GM12801 (cell line): ENCODE results near the gene CPHXL2.

Source experiments
- CTCF ChIP-seq: IDR thresholded peaks from one replicate; pipeline ENCODE4 v1.5.1; 2011; ENCODE audit warnings: control low read depth; ENCODE audit not compliant: insufficient read length; ENCODE audit errors: extremely low read depth

Gene CPHXL2

GRCh38 chr16:75676909-75677308 lies at the start of gene CPHXL2:
CPHXL2 (minus strand) TSS chr16:75677009; CDS start chr16:75676999, 10 bp downstream.
- no peak for TF ChIP-seq CTCF

- TF ChIP-seq CTCF, result no peak
Measured at GRCh38 chr16:75726390-75726789, 49.6 kb upstream of the CPHXL2 start, which contains the start of gene CPHXL. CPHXL (minus strand) TSS chr16:75726490; CDS start chr16:75726442, 48 bp downstream.

GRCh38 chr16:75718452-75718851 lies 41.6 kb upstream of the CPHXL2 start:
- no peak for TF ChIP-seq CTCF

GRCh38 chr16:75714661-75715060 lies 37.9 kb upstream of the CPHXL2 start:
- no peak for TF ChIP-seq CTCF

GRCh38 chr16:75710344-75710743 lies 33.5 kb upstream of the CPHXL2 start:
- TF ChIP-seq CTCF, result no peak

GRCh38 chr16:75703306-75703705 lies 26.5 kb upstream of the CPHXL2 start:
- no peak for TF ChIP-seq CTCF

GRCh38 chr16:75702242-75702641 lies 25.4 kb upstream of the CPHXL2 start:
- TF ChIP-seq CTCF, result no peak

- no peak for TF ChIP-seq CTCF
Measured at GRCh38 chr16:75701361-75701760, 24.6 kb upstream of the CPHXL2 start, which contains the start of gene DUXB. DUXB (minus strand) TSS chr16:75701461; CDS start chr16:75701418, 43 bp downstream.
